Small intestine (tissue), 7 donors: ENCODE results near the gene VAPB. TPM values are rescaled to one million over a fixed set of nuclear protein-coding genes. Genes with fewer than 3 reads are reported as not detected.
"Not testable (repeated sequence)": the region's sequence is repeated elsewhere in the genome, so short reads cannot be mapped to it uniquely, and the experiment has no call there.

ENCODE experiments used
- DNase-seq, 2 donors: peaks; one replicate each; pipeline versions ENCODE4 v3.0.0 to v3.0.0-alpha.2; 2013
- FAIRE-seq: peaks from 2 replicates; lab custom pipeline; 2012; peaks lifted over from hg19 to GRCh38; lab: Jason Lieb, UNC
- H3K27ac ChIP-seq, 3 donors: one replicate each; pipeline ENCODE4 v1.5.1; 2013; ENCODE audit warnings: low read length in 2 of 3, mild to moderate bottlenecking in 2 of 3, control low read depth in 1 of 3, inconsistent platforms in 1 of 3, low read depth in 1 of 3, moderate library complexity in 1 of 3
- H3K27me3 ChIP-seq, 3 donors: one replicate each; pipeline ENCODE4 v1.6.1; 2013; ENCODE audit warnings: low read length in 3 of 3, inconsistent platforms in 1 of 3; ENCODE audit not compliant: control insufficient read depth in 3 of 3, insufficient read depth in 3 of 3
- H3K36me3 ChIP-seq, 3 donors: one replicate each; pipeline ENCODE4 v1.6.1; 2013; ENCODE audit warnings: low read length in 3 of 3, inconsistent platforms in 1 of 3, low read depth in 1 of 3, mild to moderate bottlenecking in 1 of 3, moderate library complexity in 1 of 3; ENCODE audit not compliant: control insufficient read depth in 3 of 3, insufficient read depth in 2 of 3
- H3K4me1 ChIP-seq, 3 donors: one replicate each; pipeline ENCODE4 v1.6.1; 2013; ENCODE audit warnings: low read length in 2 of 3, inconsistent platforms in 1 of 3, low read depth in 1 of 3, mild to moderate bottlenecking in 1 of 3, moderate library complexity in 1 of 3; ENCODE audit not compliant: control insufficient read depth in 3 of 3, insufficient read depth in 2 of 3
- H3K4me3 ChIP-seq, 3 donors: one replicate each; pipeline ENCODE4 v1.5.1; 2013; ENCODE audit warnings: low read length in 3 of 3, control low read depth in 1 of 3, inconsistent platforms in 1 of 3, low read depth in 1 of 3, mild to moderate bottlenecking in 1 of 3, moderate library complexity in 1 of 3
- H3K9me3 ChIP-seq, 2 donors: one replicate each; pipeline ENCODE4 v1.6.1; 2013; ENCODE audit warnings: low read depth in 1 of 2, low read length in 1 of 2; ENCODE audit not compliant: control insufficient read depth in 2 of 2, insufficient read depth in 1 of 2
- WGBS, 3 donors: extraction: QIAGEN DNeasy Blood & Tissue Kit; methylation state at CpG; one replicate each; pipeline ENCODE4 v1.1.7; 2013; 5-methylcytosine and 5-hydroxymethylcytosine counted together
- polyA plus RNA-seq, 4 donors: library from polyadenylated mRNA; stranded (reverse) in 3 of 4; unstranded in 1 of 4; fragments of 200-250 nt in 3 of 4; fragments of 120-200 nt in 1 of 4; gene quantifications; one replicate each; pipeline versions ENCODE4 v1.2.1 to v1.2.3, GENCODE V29; 2013
- donor health status: healthy with polysubstance abuse.
- donor health status: control.
- donor health status: control.
- donor health status: Bipolar disorder and iron deficiency.
- donor health status: healthy.

VAPB gene
- polyA plus RNA-seq, 4 donors, result 36.5 to 39.2 (median 37.8) TPM

DNA sequence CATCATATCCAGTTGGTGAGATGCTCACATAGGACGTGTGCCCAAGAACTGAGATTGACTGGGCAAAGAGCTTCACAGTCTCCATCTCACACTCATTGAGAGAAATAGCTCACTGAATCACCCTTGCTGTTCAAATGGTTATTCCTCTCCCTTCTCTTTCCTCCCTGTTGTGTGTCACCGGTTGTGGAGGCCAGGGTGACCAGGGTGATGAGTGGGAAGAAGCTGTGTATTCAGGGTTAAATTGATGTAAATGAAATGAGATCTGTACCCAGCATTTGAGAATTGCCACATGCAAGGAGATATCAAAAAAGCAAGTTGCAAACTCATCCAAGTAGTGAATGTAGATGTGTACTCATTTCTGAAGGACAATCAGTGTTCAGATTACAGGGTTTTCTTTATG lies 36.6 kb upstream of the VAPB start:
- Histone ChIP-seq H3K4me1 (no peaks in the 10 kb centered on the region), H3K27ac (no peak overlapping the region), H3K27me3 (no peaks in the 10 kb centered on the region), H3K36me3 (peaks cover 3 to 13% (median 10%) of the 10 kb centered on the region in 3 donors), H3K9me3 (no peaks in the 10 kb centered on the region), H3K4me3 (no peak overlapping the region)
- no peak for FAIRE-seq
- no peak for DNase-seq
- WGBS, 3 donors, result 78 to 85% (median 78%) methylated on average over 2 of the region's 2 CpGs

DNA sequence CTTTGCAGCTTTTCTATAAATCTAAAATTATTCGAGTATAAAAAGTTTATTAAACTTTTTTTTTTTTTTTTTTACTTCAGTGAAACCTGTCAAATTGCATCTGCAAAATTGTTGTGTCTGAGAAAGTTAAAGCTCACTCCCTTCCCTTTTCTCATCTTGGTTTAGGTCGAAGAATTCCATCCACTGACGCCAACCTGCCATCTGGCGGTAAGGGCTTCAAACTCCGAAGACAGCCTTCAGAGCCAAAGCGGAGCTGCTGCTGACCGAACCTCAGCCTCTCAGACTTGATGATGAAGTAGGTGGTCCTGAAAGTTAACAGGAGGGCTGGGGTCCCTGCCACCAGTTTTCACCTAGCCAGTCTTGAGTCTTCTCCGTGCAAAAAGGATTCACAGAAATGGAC lies 29.6 kb upstream of the VAPB start:
- DNase-seq (no peak), FAIRE-seq (no peak)
- 85 to 93% (median 93%) methylated on average over 8 of the region's 8 CpGs for WGBS, 3 donors
- Histone ChIP-seq H3K27me3 (no peaks in the 10 kb centered on the region), H3K4me3 (no peak overlapping the region), H3K9me3 (no peaks in the 10 kb centered on the region), H3K4me1 (no peaks in the 10 kb centered on the region), H3K27ac (no peak overlapping the region), H3K36me3 (peaks cover 3 to 16% (median 14%) of the 10 kb centered on the region in 3 donors)

DNA sequence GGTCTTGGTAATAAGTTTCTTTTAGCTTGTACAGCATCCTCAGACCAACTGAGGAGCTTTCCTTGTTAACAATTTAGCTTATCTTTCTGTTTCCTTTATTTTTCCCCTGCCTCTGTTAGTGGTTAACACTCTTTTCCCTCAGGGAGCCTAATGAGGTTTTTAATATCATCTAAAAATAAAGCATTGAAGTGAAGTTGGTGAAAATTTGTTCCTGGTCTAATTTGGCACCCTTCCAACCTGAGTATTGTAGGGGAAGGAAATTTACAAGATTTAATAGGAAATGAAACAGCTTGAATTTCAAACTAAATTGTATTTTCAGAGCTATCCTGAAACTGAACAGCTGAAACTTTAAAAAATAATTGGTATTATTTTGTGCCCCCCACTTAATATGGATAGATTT lies 28.1 kb upstream of the VAPB start:
- Histone ChIP-seq H3K4me3 (no peak overlapping the region), H3K27me3 (no peaks in the 10 kb centered on the region), H3K4me1 (no peaks in the 10 kb centered on the region), H3K36me3 (peaks cover 3 to 11% (median 10%) of the 10 kb centered on the region in 3 donors), H3K9me3 (no peaks in the 10 kb centered on the region), H3K27ac (no peak overlapping the region)
- FAIRE-seq (no peak), DNase-seq (no peak)

DNA sequence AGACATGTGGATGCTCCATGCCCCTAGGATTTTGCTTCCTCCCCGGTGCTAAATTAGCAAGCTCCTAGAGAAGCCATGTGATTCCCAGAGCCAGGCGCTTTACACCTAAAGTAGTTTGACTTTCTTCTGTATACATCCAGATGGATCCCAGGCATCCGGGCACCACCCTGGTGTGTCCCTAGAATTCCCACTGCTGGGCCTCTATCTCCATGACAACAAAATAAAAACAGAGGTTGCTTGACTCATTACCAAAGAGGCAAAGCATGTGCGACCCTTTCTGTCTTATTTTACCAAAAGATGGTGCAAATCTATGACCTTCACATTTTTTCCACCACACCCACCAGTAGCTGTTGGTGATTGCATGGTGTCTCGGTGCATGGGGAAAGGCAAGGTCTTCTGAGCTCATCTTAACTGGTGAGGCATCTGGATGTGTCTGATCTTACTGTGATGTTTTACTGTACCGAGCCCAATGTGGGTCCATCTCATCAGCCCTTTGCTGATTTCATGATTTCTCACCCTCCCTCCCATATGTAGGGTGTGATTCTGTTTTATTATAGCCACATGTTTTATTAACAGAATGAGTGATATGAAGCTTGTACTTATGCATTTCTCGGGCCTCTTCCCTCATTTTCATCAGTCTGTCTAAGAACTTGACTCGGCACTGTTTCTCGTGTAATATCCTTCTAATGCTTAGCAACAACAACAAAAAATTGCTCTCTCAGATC lies 27.4 kb upstream of the VAPB start:
- no peak overlapping the region for H3K27ac ChIP-seq
- no peaks in the 10 kb centered on the region for H3K4me1 ChIP-seq
- H3K9me3 ChIP-seq, result no peaks in the 10 kb centered on the region
- no peak overlapping the region for H3K4me3 ChIP-seq
- no peaks in the 10 kb centered on the region for H3K27me3 ChIP-seq
- DNase-seq (peak in 1 of 2 donors; percentile 72), FAIRE-seq (no peak)
- peaks cover 3 to 11% (median 9%) of the 10 kb centered on the region in 3 donors for H3K36me3 ChIP-seq
- 69 to 80% (median 76%) methylated on average over 9 of the region's 9 CpGs for WGBS, 3 donors

DNA sequence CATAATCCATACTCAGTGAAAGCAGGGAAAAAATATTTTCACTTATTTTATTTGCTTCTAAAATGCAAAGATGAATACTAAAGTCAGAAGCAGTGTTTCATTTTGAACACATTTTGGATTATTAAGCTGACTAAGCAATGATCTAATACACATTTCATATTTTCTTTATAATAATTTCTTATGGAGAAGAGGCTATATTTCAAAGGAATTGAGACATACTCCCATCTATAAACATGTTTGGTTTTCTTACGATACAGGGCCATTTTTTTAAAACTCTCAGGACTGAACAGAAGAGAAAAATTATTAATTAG lies 26.9 kb upstream of the VAPB start:
- 84 to 100% (median 94%) methylated on average over 1 of the region's 1 CpG for WGBS, 3 donors
- Histone ChIP-seq H3K27ac (no peak overlapping the region), H3K4me3 (no peak overlapping the region), H3K4me1 (no peaks in the 10 kb centered on the region), H3K27me3 (no peaks in the 10 kb centered on the region), H3K36me3 (peaks cover 3 to 11% (median 8%) of the 10 kb centered on the region in 3 donors), H3K9me3 (no peaks in the 10 kb centered on the region)
- no peak for DNase-seq
- no peak for FAIRE-seq

DNA sequence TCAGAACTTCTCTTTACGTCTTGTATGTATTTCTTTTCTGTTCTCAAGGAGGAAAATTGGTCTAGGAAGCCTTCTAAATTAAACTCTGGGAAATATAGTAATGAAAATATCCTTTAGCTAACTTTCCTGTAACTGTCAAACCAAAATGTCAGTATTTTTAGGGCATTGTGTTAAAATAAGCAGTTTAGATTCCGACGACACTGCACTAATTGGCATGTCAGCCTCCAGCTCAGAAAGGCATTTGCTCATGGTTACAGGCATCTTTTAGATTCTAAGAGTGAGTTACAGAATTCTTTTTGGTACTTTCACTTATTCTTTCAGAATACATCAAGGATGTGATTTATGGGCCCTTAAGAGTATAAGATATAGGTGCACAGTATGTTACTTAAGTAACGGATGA lies 26.1 kb upstream of the VAPB start:
- H3K9me3 ChIP-seq, result no peaks in the 10 kb centered on the region
- no peaks in the 10 kb centered on the region for H3K4me1 ChIP-seq
- DNase-seq (no peak), FAIRE-seq (no peak)
- H3K27me3 ChIP-seq, result no peaks in the 10 kb centered on the region
- no peak overlapping the region for H3K4me3 ChIP-seq
- peaks cover 3 to 11% (median 8%) of the 10 kb centered on the region in 3 donors for H3K36me3 ChIP-seq
- no peak overlapping the region for H3K27ac ChIP-seq
- 95 to 98% (median 96%) methylated on average over 4 of the region's 4 CpGs for WGBS, 3 donors

DNA sequence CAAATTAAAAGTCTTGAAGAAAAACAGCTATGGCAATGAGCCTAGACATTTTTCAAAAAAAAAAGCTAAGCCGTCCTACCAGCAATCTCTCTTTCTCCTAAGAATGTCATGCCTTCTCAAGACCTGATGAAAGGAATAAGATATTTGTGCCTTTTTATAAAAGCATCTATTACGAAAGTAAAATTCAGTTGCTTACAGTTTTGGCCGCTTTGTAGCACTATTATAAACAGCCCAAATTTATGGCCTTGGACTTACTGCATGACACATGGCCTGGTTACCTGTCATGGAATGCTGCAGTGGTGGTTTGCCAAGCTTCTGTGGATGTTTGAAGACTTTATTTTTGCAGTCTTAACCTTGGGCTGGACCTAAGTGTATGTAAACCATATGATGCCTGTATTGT lies 22.2 kb upstream of the VAPB start:
- H3K27ac ChIP-seq, result no peak overlapping the region

DNA sequence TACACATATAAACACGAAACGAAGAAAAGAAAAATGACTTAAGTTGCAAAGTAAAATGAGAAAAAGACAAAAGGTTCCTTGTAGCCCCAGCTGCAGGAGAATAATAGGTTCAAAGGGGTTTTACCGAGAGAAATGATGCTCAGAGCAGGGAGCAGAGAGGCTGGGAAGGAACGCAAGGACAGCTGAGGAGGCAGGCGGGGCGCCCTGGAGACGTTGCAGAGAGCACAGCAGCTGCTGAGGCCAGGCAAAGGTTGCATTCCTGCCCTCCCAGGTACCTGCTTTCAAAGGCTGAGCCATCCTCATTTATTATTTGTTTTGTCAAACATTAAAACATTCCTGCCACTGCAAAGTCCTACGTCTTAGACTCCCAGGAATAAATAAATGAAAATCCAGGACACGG lies 16.2 kb upstream of the VAPB start:
- H3K27me3 ChIP-seq, result no peaks in the 10 kb centered on the region
- no peak overlapping the region for H3K27ac ChIP-seq
- no peaks in the 10 kb centered on the region for H3K4me1 ChIP-seq
- no peaks in the 10 kb centered on the region for H3K36me3 ChIP-seq
- no peak overlapping the region for H3K4me3 ChIP-seq
- DNase-seq (peak; percentile 27 to 65), FAIRE-seq (no peak)
- 19 to 55% (median 30%) methylated on average over 9 of the region's 9 CpGs for WGBS, 3 donors
- H3K9me3 ChIP-seq, result no peaks in the 10 kb centered on the region

More for the DNA sequence above, 22.2 kb upstream of the VAPB start:
- FAIRE-seq (no peak), DNase-seq (no peak)
- 75 to 91% (median 90%) methylated on average over 3 of the region's 3 CpGs for WGBS, 3 donors
- H3K9me3 ChIP-seq, result no peaks in the 10 kb centered on the region
- no peak overlapping the region for H3K4me3 ChIP-seq
- H3K4me1 ChIP-seq, result no peaks in the 10 kb centered on the region
- H3K36me3 ChIP-seq, result peaks cover 0 to 5% (median 5%) of the 10 kb centered on the region in 3 donors
- H3K27me3 ChIP-seq, result no peaks in the 10 kb centered on the region

DNA sequence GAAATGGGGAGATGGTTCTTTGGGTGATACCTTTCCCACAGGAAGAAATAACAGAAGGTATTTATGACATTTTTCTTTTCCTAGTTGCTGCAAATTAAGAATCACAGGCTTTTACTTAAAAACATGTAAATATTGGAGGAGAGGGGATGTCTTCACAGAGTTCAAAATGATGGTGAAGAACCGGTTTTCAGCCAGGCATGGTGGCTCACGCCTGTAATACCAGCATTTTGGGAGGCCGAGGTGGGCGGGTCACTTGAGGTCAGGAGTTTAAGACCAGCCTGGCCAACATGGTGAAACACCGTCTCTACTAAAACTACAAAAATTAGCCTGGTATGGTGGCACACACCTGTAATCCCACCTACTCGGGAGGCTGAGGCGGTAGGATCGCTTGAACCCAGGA lies 15.7 kb upstream of the VAPB start:
- DNase-seq, H3K4me1 ChIP-seq, FAIRE-seq, H3K27me3 ChIP-seq, H3K27ac ChIP-seq, H3K9me3 ChIP-seq, H3K4me3 ChIP-seq, H3K36me3 ChIP-seq: not testable (repeated sequence)
- 85 to 91% (median 86%) methylated on average over 8 of the region's 8 CpGs for WGBS, 3 donors
